ENCODE results near the gene MYORG.
"Not testable (repeated sequence)": the region's sequence is repeated elsewhere in the genome, so short reads cannot be mapped to it uniquely, and the experiment has no call there.

DNA sequence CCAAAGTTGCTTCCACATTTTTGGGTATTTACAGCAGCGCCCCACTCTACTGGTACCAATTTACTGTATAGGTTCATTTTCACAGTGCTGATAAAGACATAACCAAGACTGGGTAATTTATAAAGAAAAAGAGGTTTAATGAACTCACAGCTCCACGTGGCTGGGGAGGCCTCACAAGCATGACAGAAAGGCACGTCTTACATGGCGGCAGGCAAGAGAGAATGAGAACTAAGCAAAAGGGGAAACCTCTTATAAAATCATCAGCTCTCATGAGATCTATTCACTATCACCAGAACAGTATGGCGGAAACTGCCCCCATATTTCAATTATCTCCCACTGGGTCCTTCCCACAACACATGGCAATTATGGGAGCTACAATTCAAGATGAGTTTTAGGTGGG is 7.9 kb downstream of the MYORG start:
- TF ChIP-seq, protein P1, sequence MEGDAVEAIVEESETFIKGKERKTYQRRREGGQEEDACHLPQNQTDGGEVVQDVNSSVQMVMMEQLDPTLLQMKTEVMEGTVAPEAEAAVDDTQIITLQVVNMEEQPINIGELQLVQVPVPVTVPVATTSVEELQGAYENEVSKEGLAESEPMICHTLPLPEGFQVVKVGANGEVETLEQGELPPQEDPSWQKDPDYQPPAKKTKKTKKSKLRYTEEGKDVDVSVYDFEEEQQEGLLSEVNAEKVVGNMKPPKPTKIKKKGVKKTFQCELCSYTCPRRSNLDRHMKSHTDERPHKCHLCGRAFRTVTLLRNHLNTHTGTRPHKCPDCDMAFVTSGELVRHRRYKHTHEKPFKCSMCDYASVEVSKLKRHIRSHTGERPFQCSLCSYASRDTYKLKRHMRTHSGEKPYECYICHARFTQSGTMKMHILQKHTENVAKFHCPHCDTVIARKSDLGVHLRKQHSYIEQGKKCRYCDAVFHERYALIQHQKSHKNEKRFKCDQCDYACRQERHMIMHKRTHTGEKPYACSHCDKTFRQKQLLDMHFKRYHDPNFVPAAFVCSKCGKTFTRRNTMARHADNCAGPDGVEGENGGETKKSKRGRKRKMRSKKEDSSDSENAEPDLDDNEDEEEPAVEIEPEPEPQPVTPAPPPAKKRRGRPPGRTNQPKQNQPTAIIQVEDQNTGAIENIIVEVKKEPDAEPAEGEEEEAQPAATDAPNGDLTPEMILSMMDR (IDR thresholded peaks at IDR 0.05 in 4 of 5, conservative IDR thresholded peaks at IDR 0.05 in 1 of 5): not testable (repeated sequence)
- TF ChIP-seq POLR2A (IDR thresholded peaks at IDR 0.05): not testable (repeated sequence)
